Keratinocyte (primary cell): ENCODE measurements around the gene SNTG2. TPM values are rescaled to one million over a fixed set of nuclear protein-coding genes. Genes with fewer than 3 reads are reported as not detected.

Experiments
- DNase-seq: peaks from one replicate; pipeline ENCODE4 v3.0.0-alpha.2; 2011; ENCODE audit warnings: low read depth, missing footprints, low spot score
- FAIRE-seq: peaks from 2 replicates; lab custom pipeline; 2011; peaks lifted over from hg19 to GRCh38; lab: Jason Lieb, UNC
- H2AFZ ChIP-seq: 2 replicates; pipeline ENCODE4 v1.6.0; 2012; ENCODE audit warnings: low read length, control low read depth, inconsistent platforms; ENCODE audit not compliant: control insufficient read depth
- H3K27ac ChIP-seq: 2 replicates; pipeline ENCODE4 v1.5.1; 2011; ENCODE audit warnings: low read length; ENCODE audit not compliant: control insufficient read depth, insufficient read depth
- H3K27me3 ChIP-seq: 3 replicates; pipeline ENCODE4 v1.6.0; 2011; ENCODE audit warnings: low read length; ENCODE audit not compliant: control insufficient read depth, insufficient read depth; ENCODE audit errors: extremely low read depth
- H3K36me3 ChIP-seq, 2 experiments: 2 replicates in 1 of 2; 3 replicates in 1 of 2; pipeline ENCODE4 v1.5.1; 2011; ENCODE audit warnings: low read length in 2 of 2, mild to moderate bottlenecking in 1 of 2; ENCODE audit not compliant: control insufficient read depth in 2 of 2, insufficient read depth in 2 of 2; ENCODE audit errors: extremely low read depth in 1 of 2
- H3K4me1 ChIP-seq: 3 replicates; pipeline ENCODE4 v1.5.1; 2011; ENCODE audit warnings: low read length; ENCODE audit not compliant: control insufficient read depth, insufficient read depth; ENCODE audit errors: extremely low read depth
- H3K4me2 ChIP-seq: 3 replicates; pipeline ENCODE4 v1.6.0; 2011; ENCODE audit warnings: low read depth, low read length; ENCODE audit not compliant: control insufficient read depth, insufficient read depth; ENCODE audit errors: extremely low read depth
- H3K4me3 ChIP-seq, 3 experiments: fragments of 200-600 bp in 1 of 3; sonication (generic) in 1 of 3; 2 replicates in 2 of 3; 3 replicates in 1 of 3; pipeline ENCODE4 v1.5.1; 2011 to 2016; ENCODE audit warnings: low read length in 3 of 3, mild to moderate bottlenecking in 3 of 3, control low read depth in 2 of 3, inconsistent platforms in 1 of 3, low read depth in 1 of 3, mixed read lengths in 1 of 3, mixed run types in 1 of 3, moderate library complexity in 1 of 3; ENCODE audit not compliant: control insufficient read depth in 2 of 3, insufficient read depth in 2 of 3; ENCODE audit errors: extremely low read depth in 1 of 3
- H3K79me2 ChIP-seq: 2 replicates; pipeline ENCODE4 v1.6.0; 2012; ENCODE audit warnings: low read length; ENCODE audit not compliant: control insufficient read depth, insufficient read depth
- H3K9ac ChIP-seq: 3 replicates; pipeline ENCODE4 v1.6.0; 2011; ENCODE audit warnings: low read length; ENCODE audit not compliant: control insufficient read depth, insufficient read depth; ENCODE audit errors: extremely low read depth
- H3K9me1 ChIP-seq: 3 replicates; pipeline ENCODE4 v1.6.0; 2011; ENCODE audit warnings: low read length; ENCODE audit not compliant: control insufficient read depth, insufficient read depth; ENCODE audit errors: extremely low read depth
- H3K9me3 ChIP-seq: 2 replicates; pipeline ENCODE4 v1.5.1; 2012; ENCODE audit warnings: low read depth, low read length; ENCODE audit not compliant: control insufficient read depth
- H4K20me1 ChIP-seq: 3 replicates; pipeline ENCODE4 v1.6.0; 2011; ENCODE audit warnings: low read length; ENCODE audit not compliant: control insufficient read depth, insufficient read depth; ENCODE audit errors: extremely low read depth
- EZH2 ChIP-seq: IDR thresholded peaks from one replicate; pipeline ENCODE4 v1.6.1; 2012; ENCODE audit warnings: inconsistent platforms, mild to moderate bottlenecking, low read length, moderate library complexity
- dilution Hi-C: fragments of 300-500 bp; cut with MboI; formaldehyde crosslinking; loops from one replicate; pipeline ENCODE4 v1.7.0; 2020; ENCODE audit warnings: low sequenced_read_pairs; ENCODE audit not compliant: extremely low pct_ligation_motif_present
- polyA plus RNA-seq, 5 experiments: library from polyadenylated mRNA; depleted of rRNA in 3 of 5; stranded (reverse) in 3 of 5; stranded (forward) in 1 of 5; unstranded in 1 of 5; fragments of >200 nt; gene quantifications; 1 replicate in 1 of 5; 2 replicates in 3 of 5; 3 replicates in 1 of 5; pipeline versions ENCODE4 v1.2.1 to v1.2.3, GENCODE V29; 2011 to 2012; ENCODE audit warnings: missing spikeins in 2 of 5, low read depth in 1 of 5, low replicate concordance in 1 of 5
- TF ChIP-seq, protein P1 (sequence below), 3 experiments: IDR thresholded peaks in 1 of 3; conservative IDR thresholded peaks in 1 of 3; optimal IDR thresholded peaks in 1 of 3; 2 replicates in 2 of 3; 3 replicates in 1 of 3; pipeline versions ENCODE3 to v1.5.1; 2011; ENCODE audit warnings: low read length in 3 of 3, mild to moderate bottlenecking in 3 of 3, moderate library complexity in 2 of 3, control low read depth in 1 of 3, inconsistent platforms in 1 of 3; ENCODE audit not compliant: insufficient read depth in 2 of 3; ENCODE audit errors: extremely low read depth in 1 of 3

The SNTG2 gene
- polyA plus RNA-seq, 1 donor (not counting 4 experiments of a cell fraction or from before 2014, with no cell fraction given) = not detected

- dilution Hi-C loops = no loop called here
- Histone ChIP-seq H3K4me3 (no peak overlapping the region), H3K9me3 (peaks cover 4% of the 10 kb centered on the region), H3K27me3 (no peaks in the 10 kb centered on the region), H3K9me1 (no peaks in the 10 kb centered on the region), H4K20me1 (no peaks in the 10 kb centered on the region), H3K9ac (no peak overlapping the region), H3K4me2 (no peak overlapping the region), H3K27ac (no peak overlapping the region), H2AFZ (no peak overlapping the region), H3K4me1 (no peaks in the 10 kb centered on the region), H3K79me2 (no peaks in the 10 kb centered on the region), H3K36me3 (no peaks in the 10 kb centered on the region)
- DNase-seq (no peak), FAIRE-seq (no peak)
- TF ChIP-seq EZH2 = no peak
Observed at GRCh38 chr2:1210352-1210751, 259.7 kb downstream of the SNTG2 start.

DNA sequence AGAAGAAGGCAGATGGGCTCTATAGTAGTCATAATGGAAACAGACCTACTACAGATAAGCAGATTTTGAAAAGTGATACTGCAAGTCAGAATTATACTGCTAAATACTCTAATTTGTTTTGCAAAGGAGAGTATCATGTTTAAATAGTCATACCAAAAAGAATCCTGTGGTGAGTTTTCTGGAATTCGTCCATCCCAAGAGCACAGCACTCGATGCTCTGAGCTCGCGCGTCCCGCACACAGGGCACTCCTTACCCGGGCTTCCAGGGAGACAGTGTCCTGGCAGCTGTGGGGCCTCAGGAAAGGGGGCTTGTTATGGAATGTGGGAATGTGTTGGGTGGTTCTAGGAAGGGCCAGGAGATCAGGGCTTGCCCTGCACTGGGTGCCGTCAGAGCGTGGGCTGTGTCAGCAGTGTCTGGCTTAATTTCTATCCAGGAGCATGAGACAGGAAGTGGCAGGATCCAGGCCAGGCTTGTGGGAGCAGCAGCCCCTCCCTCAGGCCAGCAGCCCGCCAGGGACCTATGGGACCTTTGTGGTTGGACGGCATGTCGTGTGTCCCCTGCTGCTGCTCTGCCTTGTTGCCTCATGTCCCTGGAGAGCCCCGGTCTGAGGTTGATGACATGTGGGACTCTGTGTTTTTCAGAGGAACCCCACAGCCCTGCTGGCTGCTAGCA, 269.4 kb downstream of the SNTG2 start:
- Histone ChIP-seq H3K27me3 (no peaks in the 10 kb centered on the region), H3K79me2 (no peaks in the 10 kb centered on the region), H2AFZ (no peak overlapping the region), H3K36me3 (no peaks in the 10 kb centered on the region), H3K27ac (no peak overlapping the region), H3K4me1 (no peaks in the 10 kb centered on the region), H3K9me1 (no peaks in the 10 kb centered on the region), H3K9me3 (peaks cover 8% of the 10 kb centered on the region), H4K20me1 (no peaks in the 10 kb centered on the region), H3K9ac (no peak overlapping the region), H3K4me3 (no peak overlapping the region), H3K4me2 (no peak overlapping the region)
- TF ChIP-seq, protein P1, sequence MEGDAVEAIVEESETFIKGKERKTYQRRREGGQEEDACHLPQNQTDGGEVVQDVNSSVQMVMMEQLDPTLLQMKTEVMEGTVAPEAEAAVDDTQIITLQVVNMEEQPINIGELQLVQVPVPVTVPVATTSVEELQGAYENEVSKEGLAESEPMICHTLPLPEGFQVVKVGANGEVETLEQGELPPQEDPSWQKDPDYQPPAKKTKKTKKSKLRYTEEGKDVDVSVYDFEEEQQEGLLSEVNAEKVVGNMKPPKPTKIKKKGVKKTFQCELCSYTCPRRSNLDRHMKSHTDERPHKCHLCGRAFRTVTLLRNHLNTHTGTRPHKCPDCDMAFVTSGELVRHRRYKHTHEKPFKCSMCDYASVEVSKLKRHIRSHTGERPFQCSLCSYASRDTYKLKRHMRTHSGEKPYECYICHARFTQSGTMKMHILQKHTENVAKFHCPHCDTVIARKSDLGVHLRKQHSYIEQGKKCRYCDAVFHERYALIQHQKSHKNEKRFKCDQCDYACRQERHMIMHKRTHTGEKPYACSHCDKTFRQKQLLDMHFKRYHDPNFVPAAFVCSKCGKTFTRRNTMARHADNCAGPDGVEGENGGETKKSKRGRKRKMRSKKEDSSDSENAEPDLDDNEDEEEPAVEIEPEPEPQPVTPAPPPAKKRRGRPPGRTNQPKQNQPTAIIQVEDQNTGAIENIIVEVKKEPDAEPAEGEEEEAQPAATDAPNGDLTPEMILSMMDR (optimal IDR thresholded peaks at IDR 0.05 in 1 of 3, IDR thresholded peaks at IDR 0.05 in 1 of 3, conservative IDR thresholded peaks at IDR 0.05 in 1 of 3; ENCODE audit: extremely low read depth in 1 of 3, insufficient read depth in 2 of 3, low read length in 3 of 3) = no peak
- TF ChIP-seq EZH2 = no peak
- dilution Hi-C loops = no loop called here
- DNase-seq (no peak), FAIRE-seq (no peak)

GRCh38 chr2:1222056-1222455, 271.4 kb downstream of the SNTG2 start:
- H3K4me1 ChIP-seq = no peaks in the 10 kb centered on the region
- no peaks in the 10 kb centered on the region for H3K36me3 ChIP-seq
- no peak overlapping the region for H3K4me3 ChIP-seq
- no peak overlapping the region for H3K27ac ChIP-seq
- H4K20me1 ChIP-seq = no peaks in the 10 kb centered on the region
- dilution Hi-C loops = no loop called here
- FAIRE-seq (no peak), DNase-seq (no peak)
- H2AFZ ChIP-seq = no peak overlapping the region
- H3K9ac ChIP-seq = no peak overlapping the region
- no peaks in the 10 kb centered on the region for H3K27me3 ChIP-seq
- no peak overlapping the region for H3K4me2 ChIP-seq
- no peaks in the 10 kb centered on the region for H3K79me2 ChIP-seq
- no peaks in the 10 kb centered on the region for H3K9me1 ChIP-seq
- H3K9me3 ChIP-seq = peaks cover 8% of the 10 kb centered on the region
- TF ChIP-seq, protein P1 (optimal IDR thresholded peaks at IDR 0.05 in 1 of 3, IDR thresholded peaks at IDR 0.05 in 1 of 3, conservative IDR thresholded peaks at IDR 0.05 in 1 of 3; ENCODE audit: extremely low read depth in 1 of 3, insufficient read depth in 2 of 3, low read length in 3 of 3) = no peak
